ENCODE results near the gene RMDN3. TPM values are rescaled to one million over a fixed set of nuclear protein-coding genes. Genes with fewer than 3 reads are reported as not detected.

RMDN3 gene
- total and polyA plus RNA-seq, 9 of the 15 experiments (the other 6 are each of a cell fraction or from before 2014, with no cell fraction given), result 8.1 to 38.2 (median 25.9) TPM

- peak; percentile 97 for TF ChIP-seq ATF3 (IDR thresholded peaks at IDR 0.05)
- no peak for TF ChIP-seq ATF3 (CRISPR knock-in tag; conservative IDR thresholded peaks at IDR 0.05)
- no peak for TF ChIP-seq PTBP1 (IDR thresholded peaks at IDR 0.05; ENCODE audit: low read depth, low read length)
- no peak for TF ChIP-seq KLF13 (tag; IDR thresholded peaks at IDR 0.05; ENCODE audit: borderline replicate concordance, low read depth)
- no peak for TF ChIP-seq AFF4 (CRISPR knock-in tag; IDR thresholded peaks at IDR 0.05)
- no peak for TF ChIP-seq MTA2 (IDR thresholded peaks at IDR 0.05; ENCODE audit: low read depth)
Observed at GRCh38 chr15:40746916-40747418, 8.1 kb downstream of the RMDN3 start (continued).

Data from K562 (cell line).